GM12878 (cell line): ENCODE results near the gene CTRB2. TPM values are rescaled to one million over a fixed set of nuclear protein-coding genes. Genes with fewer than 3 reads are reported as not detected.

Experiments
- ATAC-seq: fragments of 200-7000 bp; cut with Tn5 transposase; 3 replicates; pipeline ENCODE4 v1.9.1; 2020; ENCODE audit warnings: mild to moderate bottlenecking, moderate library complexity
- BruUV-seq: library from RNA; stranded (reverse); fragments of 400-500 nt; replicated peaks from 2 replicates; lab custom pipeline; 2021; lab: Mats Ljungman, UMichigan
- CTCF ChIA-PET: fragments of 300-600 bp; sonication (Branson Sonifier 250); formaldehyde crosslinking; extraction: SDS; loops from one replicate; lab custom pipeline; 2021; ENCODE audit warnings: inconsistent platforms; lab: Yijun Ruan, JAX
- POLR2A ChIA-PET: fragments of 350-600 bp; formaldehyde crosslinking; extraction: SDS; loops from one replicate; lab custom pipeline; 2021; ENCODE audit warnings: inconsistent platforms; lab: Charles Lee
- RAD21 ChIA-PET: fragments of 300-600 bp; sonication (Branson Sonifier 250); formaldehyde crosslinking; loops from one replicate; lab custom pipeline; 2023; ENCODE audit warnings: antibody characterized with exemption; ENCODE audit not compliant: unreplicated experiment; lab: Charles Lee
- SMC1A ChIA-PET: fragments of 300-600 bp; sonication (Branson Sonifier 250); formaldehyde crosslinking; loops from one replicate; lab custom pipeline; 2023; ENCODE audit not compliant: unreplicated experiment, uncharacterized antibody; lab: Charles Lee
- DNase-seq: peaks from one replicate; pipeline ENCODE4 v3.0.0-alpha.2; 2011; ENCODE audit warnings: low read depth, low spot score
- FAIRE-seq: peaks from 3 replicates; lab custom pipeline; 2011; peaks lifted over from hg19 to GRCh38; lab: Jason Lieb, UNC
- H2AFZ ChIP-seq: 2 replicates; pipeline ENCODE4 v1.6.0; 2011; ENCODE audit warnings: low read depth, low read length, control low read depth; ENCODE audit not compliant: control insufficient read depth
- H3K27ac ChIP-seq: 2 replicates; pipeline ENCODE4 v1.5.1; 2011; ENCODE audit warnings: control low read depth; ENCODE audit not compliant: control insufficient read depth, insufficient read depth
- H3K27me3 ChIP-seq, 2 experiments: replicated peaks in 1 of 2; 2 replicates each; pipeline versions ENCODE4 v1.6.0 to v1.6.1; 2011; ENCODE audit warnings: low read length in 1 of 2; ENCODE audit not compliant: control insufficient read depth in 2 of 2, insufficient read depth in 2 of 2
- H3K36me3 ChIP-seq, 2 experiments: 2 replicates each; pipeline ENCODE4 v1.5.1; 2011; ENCODE audit warnings: low read length in 1 of 2; ENCODE audit not compliant: control insufficient read depth in 2 of 2, insufficient read depth in 2 of 2
- H3K4me1 ChIP-seq: 2 replicates; pipeline ENCODE4 v1.6.1; 2011; ENCODE audit warnings: mild to moderate bottlenecking, low read length, moderate library complexity, mixed read lengths; ENCODE audit not compliant: control insufficient read depth, insufficient read depth
- H3K4me2 ChIP-seq: 2 replicates; pipeline ENCODE4 v1.6.0; 2011; ENCODE audit warnings: control low read depth; ENCODE audit not compliant: control insufficient read depth, insufficient read depth
- H3K4me3 ChIP-seq: fragments of 200-600 bp; sonication (generic); 2 replicates; pipeline ENCODE4 v1.5.1; 2016
- H3K79me2 ChIP-seq: 2 replicates; pipeline ENCODE4 v1.6.0; 2011; ENCODE audit warnings: low read length; ENCODE audit not compliant: control insufficient read depth, insufficient read depth
- H3K9ac ChIP-seq: 2 replicates; pipeline ENCODE4 v1.8.0; 2011; ENCODE audit warnings: low read length, control low read depth, mixed read lengths; ENCODE audit not compliant: control insufficient read depth, insufficient read depth
- H3K9me3 ChIP-seq: replicated peaks from 3 replicates; pipeline ENCODE4 v1.5.1; 2011; ENCODE audit warnings: mild to moderate bottlenecking, low read length; ENCODE audit not compliant: control insufficient read depth, insufficient read depth
- H4K20me1 ChIP-seq: 2 replicates; pipeline ENCODE4 v1.6.0; 2011; ENCODE audit not compliant: control insufficient read depth, insufficient read depth
- BCL11A ChIP-seq: IDR thresholded peaks from 2 replicates; pipeline ENCODE4 v1.6.1; 2011; ENCODE audit warnings: low read depth, low read length
- BCLAF1 ChIP-seq: fragments of 450-650 bp; IDR thresholded peaks from 2 replicates; pipeline ENCODE4 v1.6.1; 2017; ENCODE audit warnings: antibody characterized with exemption, mild to moderate bottlenecking, moderate library complexity
- CBX3 ChIP-seq: fragments of 200-600 bp; sonication (generic); IDR thresholded peaks from 2 replicates; pipeline ENCODE4 v1.6.1; 2016; ENCODE audit warnings: low read depth, borderline replicate concordance
- CEBPB ChIP-seq, 2 experiments: fragments of 150-350 bp in 1 of 2; IDR thresholded peaks; 2 replicates each; pipeline ENCODE4 v1.6.1; 2012 to 2014; ENCODE audit warnings: low read depth in 2 of 2, low read length in 2 of 2, borderline replicate concordance in 1 of 2, inconsistent platforms in 1 of 2
- ETV6 ChIP-seq, 2 experiments: fragments of 450-650 bp in 1 of 2; IDR thresholded peaks in 1 of 2; conservative IDR thresholded peaks in 1 of 2; 2 replicates each; pipeline ENCODE4 v1.6.1; 2014; ENCODE audit warnings: antibody characterized with exemption in 1 of 2, borderline replicate concordance in 1 of 2, low read depth in 1 of 2, mild to moderate bottlenecking in 1 of 2, moderate library complexity in 1 of 2
- IKZF1 ChIP-seq: fragments of 450-650 bp; conservative IDR thresholded peaks from 2 replicates; pipeline ENCODE4 v1.6.1; 2017; ENCODE audit warnings: antibody characterized with exemption, mild to moderate bottlenecking
- PAX5 ChIP-seq: IDR thresholded peaks from 2 replicates; pipeline ENCODE4 v1.6.1; 2011; ENCODE audit warnings: low read depth, low read length, borderline replicate concordance
- ZBTB33 ChIP-seq: fragments of 450-650 bp; IDR thresholded peaks from 2 replicates; pipeline ENCODE4 v1.6.1; 2017; ENCODE audit warnings: mild to moderate bottlenecking
- ZNF24 ChIP-seq: fragments of 450-650 bp; IDR thresholded peaks from 2 replicates; pipeline ENCODE4 v1.6.1; 2017; ENCODE audit warnings: antibody characterized with exemption, mild to moderate bottlenecking
- ZNF384 ChIP-seq: IDR thresholded peaks from 2 replicates; pipeline ENCODE4 v1.6.1; 2012; ENCODE audit warnings: low read depth, mild to moderate bottlenecking, low read length, improper control_type of control experiment, borderline replicate concordance
- ZNF687 ChIP-seq: fragments of 450-650 bp; IDR thresholded peaks from 2 replicates; pipeline ENCODE4 v1.6.1; 2017; ENCODE audit warnings: mild to moderate bottlenecking, moderate library complexity
- WGBS: methylation state at CpG from one replicate; pipeline ENCODE4 v1.1.6; 2016; ENCODE audit warnings: low lambda C conversion rate; ENCODE audit not compliant: insufficient replicate concordance, insufficient coverage; ENCODE audit errors: missing lambda C conversion rate; 5-methylcytosine and 5-hydroxymethylcytosine counted together
- in situ Hi-C: fragments of 300-500 bp; cut with MboI; formaldehyde crosslinking; loops from 9 replicates; pipeline ENCODE4 v1.14.3; 2018; ENCODE audit warnings: mixed read lengths
- intact Hi-C: fragments of 100-400 bp; cut with micrococcal nuclease; formaldehyde crosslinking; loops from one replicate; pipeline ENCODE4 v1.14.2; 2022; ENCODE audit not compliant: unreplicated experiment
- polyA plus RNA-seq, 11 experiments: library from polyadenylated mRNA; depleted of rRNA in 4 of 11; unstranded in 6 of 11; stranded (reverse) in 5 of 11; fragments of >200 nt; fragmentation: Nextera tagmentation in 4 of 11; fragmentation: Illumina TruSeq in 1 of 11; extraction: Ambion mirVana in 4 of 11; extraction: Trizol in 1 of 11; gene quantifications; 1 replicate in 1 of 11; 2 replicates in 10 of 11; pipeline versions ENCODE4 v1.2.1 to v1.2.3, GENCODE V29; 2011 to 2016; ENCODE audit warnings: inconsistent platforms in 2 of 11, missing spikeins in 2 of 11, low read depth in 1 of 11
- total RNA-seq, 4 experiments: library from RNA; depleted of rRNA in 3 of 4; stranded (reverse); fragments of >200 nt in 3 of 4; fragmentation: Illumina TruSeq in 1 of 4; extraction: Trizol in 1 of 4; gene quantifications; 2 replicates each; pipeline versions ENCODE4 v1.2.1 to v1.2.3, GENCODE V29; 2013 to 2021

The CTRB2 gene
- total and polyA plus RNA-seq, 10 of the 15 experiments (the other 5 are each of a cell fraction or from before 2014, with no cell fraction given), result 9.4 TPM; not detected in 9

GRCh38 chr16:75222271-75222783 is 15.4 kb upstream of the CTRB2 start:
- H3K4me1 ChIP-seq, result peaks cover 20% of the 10 kb centered on the region
- H3K4me2 ChIP-seq, result no peak overlapping the region
- FAIRE-seq, result no peak
- CTCF ChIA-PET, result no interaction called here
- no peaks in the 10 kb centered on the region for H3K79me2 ChIP-seq
- H3K4me3 ChIP-seq, result no peak overlapping the region
- in situ Hi-C loops (no loop called here), intact Hi-C loops (no loop called here)
- H4K20me1 ChIP-seq, result no peaks in the 10 kb centered on the region
- no peak overlapping the region for H2AFZ ChIP-seq
- no peaks in the 10 kb centered on the region for H3K36me3 ChIP-seq
- no peak overlapping the region for H3K9ac ChIP-seq
- RAD21 ChIA-PET, result interaction anchor here (1.5 kb wide), 1 partner anchor 18 kb away, joined by 3 read pairs; no protein-coding TSS in a partner anchor
- BruUV-seq, result no TSS peak
- no peak overlapping the region for H3K27ac ChIP-seq
- SMC1A ChIA-PET, result interaction anchor here (0.9 to 1.5 kb wide), 2 partner anchors 23 to 163 kb away, joined by 4 to 6 read pairs; no protein-coding TSS in a partner anchor
- POLR2A ChIA-PET, result no interaction called here
- TF ChIP-seq ZNF384 (no peak), CEBPB (IDR thresholded peaks at IDR 0.05; ENCODE audit: borderline replicate concordance in 1 of 2, low read depth in 2 of 2, low read length in 2 of 2) (no peak), PAX5 (no peak), ETV6 (conservative IDR thresholded peaks at IDR 0.05 in 1 of 2, IDR thresholded peaks at IDR 0.05 in 1 of 2; ENCODE audit: borderline replicate concordance in 1 of 2, low read depth in 1 of 2) (no peak), IKZF1 (no peak), ZBTB33 (no peak), ZNF687 (no peak), ZNF24 (no peak), BCLAF1 (no peak), BCL11A (no peak), CBX3 (no peak)
- no peak for ATAC-seq
- H3K27me3 ChIP-seq, result no peaks in the 10 kb centered on the region
- H3K9me3 ChIP-seq, result no peaks in the 10 kb centered on the region
- no peak for DNase-seq
- WGBS, result 51% methylated on average over 16 of the region's 16 CpGs
